Tibial artery (tissue), 4 donors: ENCODE results near the gene TBC1D2B.

Source experiments
- DNase-seq, 2 donors: peaks; one replicate each; pipeline ENCODE4 v3.0.0-alpha.2; 2019
- H3K27ac ChIP-seq, 2 donors: fragments of 200-600 bp; sonication (generic) in 1 of 2; 1 replicate in 1 of 2; 2 replicates in 1 of 2; pipeline ENCODE4 v1.5.1; 2018 to 2019; ENCODE audit warnings: mild to moderate bottlenecking in 1 of 2
- H3K27me3 ChIP-seq, 2 donors: fragments of 200-600 bp; sonication (generic) in 1 of 2; one replicate each; pipeline versions ENCODE4 v1.5.1 to v1.6.0; 2016 to 2019
- H3K36me3 ChIP-seq, 3 donors: fragments of 200-600 bp; sonication (generic) in 2 of 3; one replicate each; pipeline ENCODE4 v1.5.1; 2016 to 2019; ENCODE audit warnings: mild to moderate bottlenecking in 2 of 3
- H3K4me1 ChIP-seq, 4 donors: fragments of 200-600 bp; sonication (generic) in 2 of 4; 1 replicate in 3 of 4; 2 replicates in 1 of 4; pipeline ENCODE4 v1.5.1; 2016 to 2019
- H3K4me3 ChIP-seq, 2 donors: fragments of 200-600 bp; sonication (generic) in 1 of 2; 1 replicate in 1 of 2; 2 replicates in 1 of 2; pipeline ENCODE4 v1.5.1; 2018 to 2019; ENCODE audit warnings: mild to moderate bottlenecking in 2 of 2
- H3K9me3 ChIP-seq, 3 donors: fragments of 200-600 bp; sonication (generic) in 1 of 3; one replicate each; pipeline ENCODE4 v1.5.1; 2016 to 2019
- CTCF ChIP-seq, 2 experiments: fragments of 200-600 bp in 1 of 2; fragments of 450-650 bp in 1 of 2; IDR thresholded peaks; one replicate each; pipeline ENCODE4 v1.5.1; 2017 to 2019; ENCODE audit warnings: antibody characterized with exemption in 2 of 2, mild to moderate bottlenecking in 1 of 2, moderate library complexity in 1 of 2
- intact Hi-C: fragments of 100-400 bp; cut with DNase I; formaldehyde crosslinking; loops from one replicate; pipeline ENCODE4 v1.15.0; 2023; ENCODE audit warnings: low total_unique reads

The TBC1D2B gene

GRCh38 chr15:78051596-78051995 is 25.9 kb downstream of the TBC1D2B start:
- no peaks in the 10 kb centered on the region for H3K9me3 ChIP-seq
- H3K27ac ChIP-seq, result no peak overlapping the region
- intact Hi-C loops, result no loop called here
- peaks cover 0 to 77% (median 45%) of the 10 kb centered on the region in 4 donors for H3K4me1 ChIP-seq
- DNase-seq, result no peak
- peaks cover 22 to 39% (median 22%) of the 10 kb centered on the region in 3 donors for H3K36me3 ChIP-seq
- no peak overlapping the region for H3K4me3 ChIP-seq
- no peak for TF ChIP-seq CTCF (IDR thresholded peaks at IDR 0.05)
- H3K27me3 ChIP-seq, result no peaks in the 10 kb centered on the region

- TF ChIP-seq CTCF (IDR thresholded peaks at IDR 0.05), result no peak
- H3K4me1 ChIP-seq, result peaks cover 0 to 70% (median 38%) of the 10 kb centered on the region in 4 donors
- no peaks in the 10 kb centered on the region for H3K27me3 ChIP-seq
- H3K27ac ChIP-seq, result no peak overlapping the region
- intact Hi-C loops, result no loop called here
- H3K4me3 ChIP-seq, result no peak overlapping the region
- no peaks in the 10 kb centered on the region for H3K9me3 ChIP-seq
- DNase-seq, result peak in 1 of 2 donors; percentile 13
- peaks cover 22 to 42% (median 25%) of the 10 kb centered on the region in 3 donors for H3K36me3 ChIP-seq
These were observed 26.7 kb downstream of the TBC1D2B start for GRCh38 chr15:78050826-78051225.

DNA sequence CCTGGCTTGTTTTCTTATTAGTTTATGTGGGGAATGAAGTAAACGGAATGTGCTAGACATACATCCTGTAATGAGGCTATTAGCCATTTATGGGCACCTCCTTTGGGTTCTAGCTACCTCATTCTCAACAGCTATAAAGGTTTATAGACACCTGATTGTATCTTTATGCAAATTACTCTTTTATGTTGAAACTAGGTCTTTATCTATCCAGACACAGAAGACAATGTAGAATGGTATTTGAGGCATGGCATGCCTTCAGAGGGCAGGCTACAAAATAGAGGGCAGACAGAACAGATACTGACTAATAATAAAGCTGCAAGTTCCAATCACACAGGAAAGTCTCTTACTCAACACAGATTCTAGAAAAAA is 27.1 kb downstream of the TBC1D2B start:
- intact Hi-C loops, result no loop called here
- H3K27me3 ChIP-seq, result no peaks in the 10 kb centered on the region
- H3K9me3 ChIP-seq, result no peaks in the 10 kb centered on the region
- peaks cover 0 to 66% (median 34%) of the 10 kb centered on the region in 4 donors for H3K4me1 ChIP-seq
- no peak for TF ChIP-seq CTCF (IDR thresholded peaks at IDR 0.05)
- DNase-seq, result no peak
- no peak overlapping the region for H3K27ac ChIP-seq
- H3K36me3 ChIP-seq, result peaks cover 22 to 42% (median 25%) of the 10 kb centered on the region in 3 donors
- no peak overlapping the region for H3K4me3 ChIP-seq

DNA sequence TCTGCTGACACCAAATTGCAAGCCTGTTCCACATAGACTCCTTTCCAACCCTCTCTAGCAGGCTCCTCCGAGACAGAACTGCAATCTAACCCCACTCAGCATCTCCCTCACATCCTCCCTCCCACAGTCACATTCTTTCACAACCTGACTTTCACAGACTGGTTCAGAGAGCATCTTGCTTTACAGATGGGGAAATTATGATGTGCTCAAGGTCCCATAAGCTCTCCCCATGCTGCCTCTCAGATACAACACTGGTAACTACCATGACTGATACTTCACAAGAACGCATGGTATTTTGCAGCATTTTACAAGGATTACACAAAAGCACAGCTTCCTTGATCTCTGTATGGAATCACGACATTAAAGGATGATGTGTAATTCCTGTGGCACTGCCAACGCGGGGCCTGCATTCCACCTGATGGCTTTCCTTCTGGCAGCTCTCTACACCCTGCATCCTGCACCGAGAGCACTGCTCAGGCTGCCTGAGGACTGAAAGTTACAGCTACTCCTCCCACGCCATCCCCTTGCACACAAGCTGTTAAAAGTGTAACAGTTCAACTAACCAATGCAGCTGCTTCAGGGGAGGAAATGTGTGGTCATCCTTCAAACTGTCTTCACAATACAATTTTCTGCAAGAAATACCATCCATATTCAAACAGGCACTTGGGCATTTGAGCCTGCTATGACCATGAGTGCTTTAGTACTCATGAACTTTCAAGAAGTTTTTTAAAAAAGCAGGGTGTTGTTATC is 27.6 kb downstream of the TBC1D2B start:
- intact Hi-C loops, result no loop called here
- Histone ChIP-seq H3K27ac (no peak overlapping the region), H3K4me3 (no peak overlapping the region), H3K27me3 (no peaks in the 10 kb centered on the region), H3K9me3 (no peaks in the 10 kb centered on the region), H3K4me1 (peaks cover 0 to 61% (median 28%) of the 10 kb centered on the region in 4 donors), H3K36me3 (peaks cover 22 to 48% (median 27%) of the 10 kb centered on the region in 3 donors)
- TF ChIP-seq CTCF (IDR thresholded peaks at IDR 0.05), result no peak
- DNase-seq, result peak in 1 of 2 donors; percentile 48

- Histone ChIP-seq H3K27me3 (no peaks in the 10 kb centered on the region), H3K4me3 (no peak overlapping the region), H3K4me1 (peaks cover 0 to 55% (median 26%) of the 10 kb centered on the region in 4 donors), H3K36me3 (peaks cover 27 to 55% (median 38%) of the 10 kb centered on the region in 3 donors), H3K27ac (peak overlapping the region; percentile 5 to 48), H3K9me3 (no peaks in the 10 kb centered on the region)
- TF ChIP-seq CTCF (IDR thresholded peaks at IDR 0.05), result no peak
- DNase-seq, result peak in 1 of 2 donors; percentile 62
- intact Hi-C loops, result no loop called here
These were observed 28.9 kb downstream of the TBC1D2B start for GRCh38 chr15:78048628-78048920.
